Chondrocyte (in vitro differentiated cells): ENCODE data around the gene ZNF480. TPM values are rescaled to one million over a fixed set of nuclear protein-coding genes. Genes with fewer than 3 reads are reported as not detected.
"Not testable (repeated sequence)": the region's sequence is repeated elsewhere in the genome, so short reads cannot be mapped to it uniquely, and the experiment has no call there.

Experiments used
- DNase-seq: peaks from one replicate; pipeline ENCODE4 v3.0.0; 2021; ENCODE audit warnings: mixed read lengths, low spot score
- H3K27ac Mint-ChIP-seq: one replicate; pipeline ENCODE4 v1.8.0; 2021; ENCODE audit warnings: mild to moderate bottlenecking, moderate library complexity, mixed read lengths; ENCODE audit not compliant: unreplicated experiment
- H3K27me3 Mint-ChIP-seq: 2 replicates; pipeline ENCODE4 v1.8.0; 2021; ENCODE audit warnings: low read depth, mixed read lengths
- H3K36me3 Mint-ChIP-seq: 2 replicates; pipeline ENCODE4 v1.8.0; 2021; ENCODE audit warnings: low read depth, mixed read lengths
- H3K4me1 Mint-ChIP-seq: 2 replicates; pipeline ENCODE4 v1.8.0; 2021; ENCODE audit warnings: low read depth, mild to moderate bottlenecking, mixed read lengths
- H3K4me3 Mint-ChIP-seq: one replicate; pipeline ENCODE4 v1.8.0; 2021; ENCODE audit warnings: mild to moderate bottlenecking, moderate library complexity, mixed read lengths; ENCODE audit not compliant: unreplicated experiment
- H3K9me3 Mint-ChIP-seq: 2 replicates; pipeline ENCODE4 v1.8.0; 2021; ENCODE audit warnings: low read depth, mixed read lengths
- CTCF ChIP-seq: fragments of 200-600 bp; sonication (generic); IDR thresholded peaks from 2 replicates; pipeline ENCODE4 v1.5.0; 2021; ENCODE audit warnings: antibody characterized with exemption, mild to moderate bottlenecking, moderate library complexity
- total RNA-seq: library from RNA; stranded (reverse); gene quantifications from 3 replicates; pipeline ENCODE4 v1.2.1, GENCODE V29; 2021

Gene ZNF480
- total RNA-seq, 1 donor from 2014 or later: 10.0 TPM

- TF ChIP-seq CTCF: no peak
These were observed 25.5 kb downstream of the ZNF480 start for GRCh38 chr19:52322429-52322828.

GRCh38 chr19:52331757-52332156 lies 34.8 kb downstream of the ZNF480 start:
- H3K27me3 Mint-ChIP-seq: no peaks in the 10 kb centered on the region
- no peak for TF ChIP-seq CTCF
- H3K9me3 Mint-ChIP-seq: peaks cover 51% of the 10 kb centered on the region
- peaks cover 18% of the 10 kb centered on the region for H3K36me3 Mint-ChIP-seq
- H3K27ac Mint-ChIP-seq: no peak overlapping the region
- H3K4me1 Mint-ChIP-seq: peaks cover 5% of the 10 kb centered on the region
- DNase-seq: no peak
- H3K4me3 Mint-ChIP-seq: no peak overlapping the region

More at GRCh38 chr19:52322429-52322828, 25.5 kb downstream of the ZNF480 start:
- no peak overlapping the region for H3K27ac Mint-ChIP-seq
- peaks cover 85% of the 10 kb centered on the region for H3K9me3 Mint-ChIP-seq
- no peak for DNase-seq
- H3K4me3 Mint-ChIP-seq: no peak overlapping the region
- no peaks in the 10 kb centered on the region for H3K27me3 Mint-ChIP-seq
- H3K4me1 Mint-ChIP-seq: no peaks in the 10 kb centered on the region
- H3K36me3 Mint-ChIP-seq: peaks cover 83% of the 10 kb centered on the region

- TF ChIP-seq CTCF: no peak
- H3K27ac Mint-ChIP-seq: peak overlapping the region; percentile 89
- H3K27me3 Mint-ChIP-seq: no peaks in the 10 kb centered on the region
- peaks cover 13% of the 10 kb centered on the region for H3K4me1 Mint-ChIP-seq
- peaks cover 21% of the 10 kb centered on the region for H3K36me3 Mint-ChIP-seq
- peak overlapping the region; percentile 91 for H3K4me3 Mint-ChIP-seq
- DNase-seq: no peak
- peaks cover 30% of the 10 kb centered on the region for H3K9me3 Mint-ChIP-seq
These were observed 38.8 kb downstream of the ZNF480 start for GRCh38 chr19:52335768-52336116.

- Mint-ChIP-seq H3K4me1 (peaks cover 13% of the 10 kb centered on the region), H3K9me3 (peaks cover 25% of the 10 kb centered on the region), H3K4me3 (peak within 1 kb of the TSS; percentile 91), H3K27me3 (no peaks in the 10 kb centered on the region), H3K27ac (peak within 1 kb of the TSS; percentile 89), H3K36me3 (peaks cover 21% of the 10 kb centered on the region)
- peak; percentile 94 for DNase-seq
- peak; percentile 20 for TF ChIP-seq CTCF
These were observed 39.3 kb downstream of the ZNF480 start, which contains the start of gene ZNF610 for GRCh38 chr19:52336117-52336790. Gene ZNF610, plus strand, starts transcription at chr19:52336243. Its CDS starts 12,930 bp downstream, at chr19:52349173.

GRCh38 chr19:52336791-52337381 lies 39.9 kb downstream of the ZNF480 start:
- TF ChIP-seq CTCF: no peak
- H3K27ac Mint-ChIP-seq: peak overlapping the region; percentile 89
- peak overlapping the region; percentile 91 for H3K4me3 Mint-ChIP-seq
- DNase-seq: no peak
- H3K27me3 Mint-ChIP-seq: no peaks in the 10 kb centered on the region
- H3K4me1 Mint-ChIP-seq: peaks cover 13% of the 10 kb centered on the region
- H3K9me3 Mint-ChIP-seq: peaks cover 19% of the 10 kb centered on the region
- peaks cover 18% of the 10 kb centered on the region for H3K36me3 Mint-ChIP-seq

- DNase-seq, H3K27me3 Mint-ChIP-seq, H3K27ac Mint-ChIP-seq, H3K9me3 Mint-ChIP-seq, H3K4me3 Mint-ChIP-seq: not testable (repeated sequence)
- Mint-ChIP-seq H3K4me1 (peaks cover 13% of the 10 kb centered on the region), H3K36me3 (peaks cover 11% of the 10 kb centered on the region)
These were observed 42.1 kb downstream of the ZNF480 start for GRCh38 chr19:52339022-52339421.
